ENCODE results near the gene OPN1MW3.
"Not testable (repeated sequence)": the region's sequence is repeated elsewhere in the genome, so short reads cannot be mapped to it uniquely, and the experiment has no call there.

Gene OPN1MW3

GRCh38 chrX:154257282-154257681 lies at the start of gene OPN1MW3:
Gene OPN1MW3 (plus strand): TSS chrX:154257582. CDS start chrX:154257620, 38 bp downstream.
- not testable (repeated sequence) for DNase-seq (ENCODE audit: low read depth)

GRCh38 chrX:154209670-154210418 lies 47.5 kb upstream of the OPN1MW3 start:
- DNase-seq (ENCODE audit: low read depth) = not testable (repeated sequence)

- not testable (repeated sequence) for DNase-seq (ENCODE audit: low read depth)
These were observed 46.3 kb upstream of the OPN1MW3 start for GRCh38 chrX:154211057-154211456.

GRCh38 chrX:154211499-154211898 lies 45.9 kb upstream of the OPN1MW3 start:
- not testable (repeated sequence) for DNase-seq (ENCODE audit: low read depth)

- DNase-seq (ENCODE audit: low read depth) = not testable (repeated sequence)
These were observed 37.9 kb upstream of the OPN1MW3 start, which contains the start of gene OPN1MW2 for GRCh38 chrX:154219456-154219855. Gene OPN1MW2 (plus strand): TSS chrX:154219756. CDS start chrX:154219816, 60 bp downstream.

GRCh38 chrX:154225292-154225691 lies 32.1 kb upstream of the OPN1MW3 start:
- DNase-seq (ENCODE audit: low read depth) = not testable (repeated sequence)

- not testable (repeated sequence) for DNase-seq (ENCODE audit: low read depth)
These were observed 30.7 kb upstream of the OPN1MW3 start for GRCh38 chrX:154226706-154227105.

- not testable (repeated sequence) for DNase-seq (ENCODE audit: low read depth)
These were observed 25.9 kb upstream of the OPN1MW3 start for GRCh38 chrX:154231443-154231842.

GRCh38 chrX:154233620-154234019 lies 23.8 kb upstream of the OPN1MW3 start:
- not testable (repeated sequence) for DNase-seq (ENCODE audit: low read depth)

GRCh38 chrX:154238939-154239559 lies 18.3 kb upstream of the OPN1MW3 start:
- not testable (repeated sequence) for DNase-seq (ENCODE audit: low read depth)

GRCh38 chrX:154239982-154240503 lies 17.3 kb upstream of the OPN1MW3 start:
- not testable (repeated sequence) for DNase-seq (ENCODE audit: low read depth)

- not testable (repeated sequence) for DNase-seq (ENCODE audit: low read depth)
These were observed 9.9 kb upstream of the OPN1MW3 start for GRCh38 chrX:154247377-154248045.

GRCh38 chrX:154248076-154248475 lies 9.3 kb upstream of the OPN1MW3 start:
- not testable (repeated sequence) for DNase-seq (ENCODE audit: low read depth)

- DNase-seq (ENCODE audit: low read depth) = not testable (repeated sequence)
These were observed 1.3 kb downstream of the OPN1MW3 start for GRCh38 chrX:154258711-154259110.

GRCh38 chrX:154263072-154263471 lies 5.7 kb downstream of the OPN1MW3 start:
- not testable (repeated sequence) for DNase-seq (ENCODE audit: low read depth)

- not testable (repeated sequence) for DNase-seq (ENCODE audit: low read depth)
These were observed 11.9 kb downstream of the OPN1MW3 start for GRCh38 chrX:154269245-154269644.

- DNase-seq (ENCODE audit: low read depth) = not testable (repeated sequence)
These were observed 27.3 kb downstream of the OPN1MW3 start for GRCh38 chrX:154284489-154285338.

GRCh38 chrX:154286406-154286805 lies 29.0 kb downstream of the OPN1MW3 start:
- DNase-seq (ENCODE audit: low read depth) = not testable (repeated sequence)

- DNase-seq (ENCODE audit: low read depth) = no peak
These were observed 37.6 kb downstream of the OPN1MW3 start, which contains the start of gene TEX28 for GRCh38 chrX:154294791-154295574. Gene TEX28 (minus strand): TSS chrX:154295124. CDS start chrX:154292117, 3,007 bp downstream.

- DNase-seq (ENCODE audit: low read depth) = no peak
These were observed 38.4 kb downstream of the OPN1MW3 start, which contains the start of gene TKTL1 for GRCh38 chrX:154295664-154296310. Gene TKTL1 (plus strand): TSS chrX:154295795. CDS start chrX:154295860, 65 bp downstream.
